HG02610 (cell line): ENCODE data around the gene TRPM5.

Source experiments
- ATAC-seq: cut with Tn5 transposase; IDR thresholded peaks from one replicate; pipeline ENCODE4 v1.9.1; 2021; ENCODE audit warnings: mild to moderate bottlenecking, moderate library complexity; ENCODE audit not compliant: unreplicated experiment

The TRPM5 gene

DNA sequence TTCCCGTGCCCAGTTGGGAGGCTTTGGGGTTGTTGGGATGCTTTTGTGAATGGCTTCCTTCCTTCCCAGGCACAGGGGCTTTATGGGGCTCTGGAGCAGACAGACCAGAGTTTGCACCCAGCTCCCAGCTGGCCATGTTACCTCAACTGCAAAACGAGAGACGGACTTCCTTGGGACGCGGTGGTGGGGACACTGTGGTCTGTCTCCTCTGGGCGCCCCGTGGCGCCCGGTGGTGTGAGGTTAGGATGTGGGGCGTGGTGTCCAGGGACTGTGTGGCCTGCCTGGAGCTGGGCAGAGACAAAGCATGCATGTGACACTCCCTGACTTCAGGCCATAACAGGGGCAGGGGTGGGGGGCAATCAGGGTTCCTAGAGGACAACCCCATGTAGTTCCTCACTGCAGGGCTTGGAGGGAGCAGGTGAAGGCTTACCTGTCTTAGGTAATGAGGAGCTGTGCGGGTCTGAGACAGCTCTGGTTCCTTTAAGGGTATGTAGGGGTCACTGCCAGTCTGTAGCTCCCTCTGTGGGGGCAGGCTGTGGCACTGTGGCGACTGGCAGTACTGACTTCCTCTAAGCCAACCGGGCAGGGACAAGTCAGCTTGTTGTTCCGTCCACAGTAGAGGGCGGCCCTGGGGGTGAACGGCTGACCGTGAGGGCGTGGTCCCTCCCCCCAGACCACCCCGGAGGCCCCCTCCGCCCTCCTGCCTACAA lies 14.9 kb upstream of the TRPM5 start:
- ATAC-seq, result no peak

DNA sequence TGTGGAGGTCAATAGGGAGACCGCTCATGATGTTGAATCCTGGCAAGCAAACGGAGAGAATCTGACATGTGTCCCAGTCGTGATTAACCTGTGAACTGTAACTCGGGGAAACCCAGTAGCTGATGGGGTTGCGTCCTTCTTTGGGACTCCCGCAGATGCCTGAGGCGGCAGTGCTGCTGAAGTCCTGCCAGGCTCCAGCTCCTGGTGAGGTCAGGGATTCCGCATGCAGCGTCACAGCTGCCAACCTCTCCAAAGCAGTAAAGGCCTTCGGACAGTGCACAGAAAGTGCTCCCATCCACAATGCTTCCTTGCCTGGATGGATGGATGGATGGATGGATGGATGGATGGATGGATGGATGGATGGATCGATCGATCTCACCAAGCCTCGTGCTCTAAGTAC lies 14.0 kb upstream of the TRPM5 start:
- ATAC-seq, result no peak

DNA sequence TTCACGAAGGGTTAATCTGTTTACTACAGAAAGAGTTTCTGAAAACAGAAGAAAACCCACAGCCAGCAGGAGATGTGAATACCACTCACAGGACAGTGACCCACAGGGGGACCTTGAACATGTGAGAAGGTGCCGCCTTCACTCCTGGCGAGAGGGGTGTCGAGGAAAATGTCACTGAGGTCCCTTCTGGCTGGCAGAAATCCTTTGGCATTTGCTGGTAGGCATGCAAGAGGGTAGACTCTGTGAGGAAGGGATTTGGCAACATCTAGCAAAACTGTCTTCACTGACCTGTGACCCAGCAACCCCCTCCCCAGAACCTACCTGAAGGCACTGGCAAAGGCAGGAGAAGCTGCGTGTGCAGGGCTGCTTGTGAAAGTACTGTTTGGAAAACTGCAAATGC lies 9.1 kb upstream of the TRPM5 start:
- ATAC-seq, result no peak

DNA sequence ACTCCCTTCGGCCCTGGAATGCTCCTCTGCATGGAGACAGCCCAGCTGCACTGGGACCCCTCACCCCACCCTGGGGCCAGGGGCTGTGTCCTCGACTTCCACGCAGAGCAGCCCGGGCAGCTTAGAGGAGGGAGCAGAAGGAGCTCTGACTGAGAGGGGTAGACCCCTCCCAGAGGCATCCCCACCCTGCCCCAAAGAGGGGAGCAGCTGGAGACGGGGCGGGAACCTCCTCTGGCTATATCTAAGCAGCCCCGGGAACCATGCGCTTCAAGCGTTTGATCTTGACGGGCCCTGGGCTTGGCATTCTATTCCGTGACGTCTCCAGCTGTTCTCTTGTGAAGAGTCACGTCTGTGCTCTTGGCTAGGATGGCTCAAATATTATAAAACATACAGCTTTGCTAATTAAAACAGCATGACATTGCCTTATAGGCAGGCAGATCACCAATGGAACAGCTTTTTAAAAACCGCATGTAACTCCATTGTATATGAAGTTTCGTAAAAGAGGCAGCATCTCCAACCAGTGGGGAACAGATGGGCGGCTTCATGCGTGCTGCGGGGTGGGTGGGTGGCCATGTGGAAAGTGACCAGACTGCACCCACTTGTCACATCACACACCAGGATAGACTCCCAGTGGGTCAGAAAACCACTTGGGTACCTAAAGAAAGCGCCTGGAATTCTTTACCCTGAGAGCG lies 8.2 kb upstream of the TRPM5 start:
- no peak for ATAC-seq

GRCh38 chr11:2451916-2452315 lies 7.6 kb upstream of the TRPM5 start:
- ATAC-seq, result no peak

DNA sequence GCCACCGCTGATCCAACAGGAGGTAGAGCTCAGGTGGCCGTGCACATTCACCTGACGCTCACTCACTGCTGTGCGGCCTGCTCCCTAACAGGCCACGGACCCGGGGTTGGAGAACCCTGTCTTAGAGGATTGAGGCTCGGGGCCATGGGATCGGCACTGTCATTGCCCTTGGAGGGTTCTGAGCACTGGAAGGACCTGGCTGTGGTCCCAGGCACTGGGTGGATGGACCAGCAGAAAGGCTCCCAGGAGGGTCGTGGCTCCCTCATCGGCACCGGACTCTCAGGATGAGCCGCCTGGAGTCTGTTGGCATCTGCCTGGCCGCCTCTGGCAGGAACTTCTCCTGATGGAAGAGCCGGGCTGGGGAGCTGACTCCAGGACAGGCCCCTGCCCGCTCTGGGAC lies 7.0 kb upstream of the TRPM5 start:
- ATAC-seq, result no peak

GRCh38 chr11:2450321-2451041 lies 6.2 kb upstream of the TRPM5 start:
- no peak for ATAC-seq

DNA sequence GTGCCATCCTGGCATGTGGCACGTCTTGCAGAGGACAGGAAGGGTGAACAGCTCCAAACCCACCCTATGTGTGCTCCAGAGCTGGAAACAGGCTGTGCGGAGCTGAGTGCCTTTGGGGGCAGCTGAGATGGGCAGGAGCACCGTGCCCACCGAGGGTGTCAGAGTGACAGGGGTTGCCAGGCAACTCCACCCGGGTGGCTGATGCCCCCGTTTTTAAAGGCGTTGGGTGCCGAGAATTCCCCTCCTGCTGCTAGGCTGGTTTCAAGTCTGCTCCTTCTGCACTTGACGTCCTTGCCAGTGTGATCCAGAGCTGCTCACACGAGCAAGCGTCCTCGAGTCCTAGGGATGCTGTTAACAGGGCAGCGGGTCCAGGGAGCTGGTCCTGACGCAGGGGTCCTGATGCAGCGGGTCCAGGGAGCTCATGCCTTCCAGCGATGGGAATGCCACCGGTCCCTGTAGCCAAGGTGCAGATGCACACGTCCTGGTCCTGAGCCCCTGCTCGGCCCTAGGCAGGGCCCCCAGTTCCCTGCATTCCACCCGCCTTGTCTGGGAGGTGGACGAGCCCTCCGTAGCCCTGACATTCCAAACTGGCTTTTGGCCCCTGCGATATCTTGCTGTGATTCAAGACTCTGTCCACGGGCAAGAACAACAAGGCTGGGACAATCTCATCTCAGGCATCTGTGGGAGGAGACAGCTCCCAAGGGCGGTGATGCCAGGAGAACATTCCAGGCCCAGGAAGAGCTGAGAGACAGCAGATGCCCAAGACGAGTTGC lies 5.4 kb upstream of the TRPM5 start:
- no peak for ATAC-seq

DNA sequence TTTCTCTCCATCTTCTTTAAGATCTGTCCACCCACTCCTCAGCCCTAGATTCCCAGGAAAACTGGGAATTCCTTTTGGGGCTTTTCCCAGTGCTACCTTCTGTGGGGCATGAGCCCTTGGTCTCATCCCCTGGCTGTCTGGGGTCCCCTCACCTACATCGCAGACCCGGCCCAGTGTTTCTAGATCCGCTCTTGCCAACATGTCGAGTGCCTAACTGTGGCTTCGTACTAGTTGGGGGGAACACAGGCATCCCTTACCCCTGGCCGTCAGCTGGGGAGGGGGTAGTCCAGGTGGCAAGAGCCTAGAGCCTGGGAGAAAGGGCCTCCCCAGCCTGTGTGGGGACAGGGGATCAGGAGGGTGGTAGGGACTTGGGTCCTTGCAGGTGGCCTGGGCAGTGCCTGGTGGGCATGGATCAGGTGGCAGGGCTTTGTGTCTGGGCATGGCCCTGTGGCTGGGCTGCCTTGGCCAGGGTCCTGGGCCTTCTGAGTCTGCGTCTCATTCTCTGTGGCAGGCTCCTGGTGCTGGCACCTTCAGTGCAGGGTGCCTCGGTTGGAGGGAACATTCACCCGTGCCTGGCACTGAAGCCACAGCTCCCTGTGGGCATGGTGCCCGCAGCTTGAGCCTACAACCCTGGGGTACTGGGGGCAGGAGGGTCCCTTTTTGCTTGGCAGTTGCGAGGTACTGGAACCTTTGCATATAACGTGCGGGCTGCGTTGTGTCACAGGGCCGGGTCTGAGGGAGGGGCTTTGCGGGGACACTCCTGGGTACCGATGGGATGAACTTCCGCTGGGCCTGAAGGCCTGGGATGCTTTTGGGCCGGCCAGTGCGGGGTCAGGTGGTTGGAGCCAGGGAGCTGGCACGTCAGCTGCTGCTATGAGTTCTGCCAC lies 4.6 kb upstream of the TRPM5 start:
- ATAC-seq, result no peak

- no peak for ATAC-seq
Measured at GRCh38 chr11:2447951-2448650, 3.8 kb upstream of the TRPM5 start.

DNA sequence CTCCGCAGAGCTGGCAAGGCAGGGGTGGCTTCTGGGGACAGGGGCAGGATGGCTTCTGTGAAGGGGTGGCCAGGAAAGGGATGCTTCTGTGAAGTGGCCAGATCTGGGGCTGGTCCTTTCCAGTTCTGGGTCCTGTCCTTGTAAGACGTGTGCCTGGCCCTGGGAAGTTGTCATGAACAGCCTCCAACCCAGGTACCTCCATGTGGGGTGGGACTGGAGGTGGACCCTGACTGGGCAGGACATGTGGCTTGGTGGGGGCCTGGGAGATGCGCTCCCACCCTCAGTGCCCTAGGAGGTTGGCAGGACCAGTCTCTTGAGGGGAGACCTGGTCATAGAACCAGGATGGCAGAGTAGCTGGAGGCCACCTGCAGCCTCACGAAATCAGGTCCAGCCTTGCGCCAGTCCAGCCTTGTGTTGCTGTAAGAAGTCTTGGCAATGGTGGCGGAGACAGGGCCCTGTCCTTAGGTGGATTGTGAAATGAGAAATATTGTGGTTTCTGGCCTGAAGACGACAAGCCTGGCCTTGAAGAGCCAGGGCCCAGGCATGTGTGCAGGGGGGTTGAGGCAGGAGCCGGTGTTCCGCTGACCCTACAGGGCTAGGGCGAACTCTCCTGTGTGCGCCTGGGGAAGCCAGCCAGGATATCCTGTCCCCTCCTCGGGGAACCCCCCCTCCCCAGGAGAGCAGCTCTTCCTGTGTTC lies 3.1 kb upstream of the TRPM5 start:
- no peak for ATAC-seq

- ATAC-seq, result no peak
Measured at GRCh38 chr11:2446590-2447252, 2.4 kb upstream of the TRPM5 start.

- ATAC-seq, result no peak
Measured at GRCh38 chr11:2445746-2446551, 1.6 kb upstream of the TRPM5 start.

DNA sequence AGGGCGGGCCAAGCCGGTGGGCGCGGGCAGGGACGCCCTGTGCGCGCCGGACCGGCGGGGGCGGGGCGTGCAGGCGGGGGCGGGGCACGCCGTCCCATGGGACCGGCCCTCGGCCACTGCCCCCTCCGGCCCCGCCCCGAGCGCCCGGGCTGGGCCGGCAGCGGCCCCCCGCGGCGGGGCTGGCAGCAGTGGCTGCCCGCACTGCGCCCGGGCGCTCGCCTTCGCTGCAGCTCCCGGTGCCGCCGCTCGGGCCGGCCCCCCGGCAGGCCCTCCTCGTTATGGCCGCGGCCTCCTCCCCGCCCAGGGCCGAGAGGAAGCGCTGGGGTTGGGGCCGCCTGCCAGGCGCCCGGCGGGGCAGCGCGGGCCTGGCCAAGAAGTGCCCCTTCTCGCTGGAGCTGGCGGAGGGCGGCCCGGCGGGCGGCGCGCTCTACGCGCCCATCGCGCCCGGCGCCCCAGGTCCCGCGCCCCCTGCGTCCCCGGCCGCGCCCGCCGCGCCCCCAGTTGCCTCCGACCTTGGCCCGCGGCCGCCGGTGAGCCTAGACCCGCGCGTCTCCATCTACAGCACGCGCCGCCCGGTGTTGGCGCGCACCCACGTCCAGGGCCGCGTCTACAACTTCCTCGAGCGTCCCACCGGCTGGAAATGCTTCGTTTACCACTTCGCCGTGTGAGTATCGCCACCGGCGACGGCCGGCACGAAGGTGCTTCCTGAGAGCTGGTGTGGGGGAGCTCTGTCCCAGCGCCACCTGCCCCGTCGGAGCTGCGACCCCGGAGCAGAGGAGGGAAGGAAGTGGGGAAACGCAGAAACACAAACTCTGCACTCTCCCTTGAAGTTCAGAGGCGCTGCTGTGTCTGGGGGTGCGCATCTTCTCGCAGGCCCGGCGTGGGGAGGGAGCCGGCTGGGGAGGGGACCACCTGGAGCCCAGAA lies 769 bp upstream of the TRPM5 start, which contains the start of gene KCNQ1:
KCNQ1 (plus strand) TSS at position 188 of the 925 bp plus-strand sequence; CDS start at position 279, 91 bp downstream.
- no peak for ATAC-seq

GRCh38 chr11:2443406-2443805 lies 908 bp downstream of the TRPM5 start:
- no peak for ATAC-seq

DNA sequence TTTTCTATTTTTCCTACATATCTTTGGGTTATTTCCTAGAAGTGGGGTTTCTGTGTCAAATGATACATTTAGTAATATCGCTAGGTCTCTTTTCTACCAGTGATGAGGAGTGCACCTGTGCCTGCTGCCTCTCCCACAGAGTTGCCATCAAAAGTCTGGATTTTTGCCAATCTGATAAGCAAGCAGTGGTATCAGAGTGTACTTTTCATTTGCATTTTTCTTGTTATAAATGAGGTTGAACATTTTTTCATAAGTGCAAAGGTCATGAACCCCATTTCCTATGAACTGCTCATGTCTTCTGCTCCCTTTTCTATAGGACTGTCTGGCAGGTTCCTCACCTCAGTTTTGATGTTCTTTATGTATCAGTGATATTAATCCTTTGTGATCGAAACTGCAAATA lies 1.7 kb downstream of the TRPM5 start:
- no peak for ATAC-seq

DNA sequence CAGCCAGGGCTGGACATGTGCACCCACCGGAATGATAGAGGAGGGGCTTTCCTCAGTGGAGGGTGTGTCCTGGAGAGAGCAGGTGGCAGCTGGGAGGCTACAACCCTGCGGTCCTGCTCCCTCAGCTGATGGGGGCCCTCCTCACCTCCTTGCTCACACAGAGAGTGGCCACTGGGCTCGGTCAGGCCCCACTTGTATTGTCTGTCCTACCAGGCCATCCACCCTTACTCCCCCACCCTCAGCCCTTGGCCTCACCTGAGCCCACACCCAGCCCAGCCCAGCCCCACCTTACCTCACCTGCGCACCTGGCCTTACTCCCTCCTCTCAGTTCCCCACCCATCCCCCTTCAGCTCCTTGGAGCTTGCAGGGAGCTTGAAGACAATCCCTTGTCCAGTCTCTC lies 3.1 kb downstream of the TRPM5 start:
- ATAC-seq, result no peak
